ENCODE data around the gene MAP2.
A peak's percentile ranks its signal among the peaks of the same experiment; 100 is the strongest.

MAP2 gene, protein sequence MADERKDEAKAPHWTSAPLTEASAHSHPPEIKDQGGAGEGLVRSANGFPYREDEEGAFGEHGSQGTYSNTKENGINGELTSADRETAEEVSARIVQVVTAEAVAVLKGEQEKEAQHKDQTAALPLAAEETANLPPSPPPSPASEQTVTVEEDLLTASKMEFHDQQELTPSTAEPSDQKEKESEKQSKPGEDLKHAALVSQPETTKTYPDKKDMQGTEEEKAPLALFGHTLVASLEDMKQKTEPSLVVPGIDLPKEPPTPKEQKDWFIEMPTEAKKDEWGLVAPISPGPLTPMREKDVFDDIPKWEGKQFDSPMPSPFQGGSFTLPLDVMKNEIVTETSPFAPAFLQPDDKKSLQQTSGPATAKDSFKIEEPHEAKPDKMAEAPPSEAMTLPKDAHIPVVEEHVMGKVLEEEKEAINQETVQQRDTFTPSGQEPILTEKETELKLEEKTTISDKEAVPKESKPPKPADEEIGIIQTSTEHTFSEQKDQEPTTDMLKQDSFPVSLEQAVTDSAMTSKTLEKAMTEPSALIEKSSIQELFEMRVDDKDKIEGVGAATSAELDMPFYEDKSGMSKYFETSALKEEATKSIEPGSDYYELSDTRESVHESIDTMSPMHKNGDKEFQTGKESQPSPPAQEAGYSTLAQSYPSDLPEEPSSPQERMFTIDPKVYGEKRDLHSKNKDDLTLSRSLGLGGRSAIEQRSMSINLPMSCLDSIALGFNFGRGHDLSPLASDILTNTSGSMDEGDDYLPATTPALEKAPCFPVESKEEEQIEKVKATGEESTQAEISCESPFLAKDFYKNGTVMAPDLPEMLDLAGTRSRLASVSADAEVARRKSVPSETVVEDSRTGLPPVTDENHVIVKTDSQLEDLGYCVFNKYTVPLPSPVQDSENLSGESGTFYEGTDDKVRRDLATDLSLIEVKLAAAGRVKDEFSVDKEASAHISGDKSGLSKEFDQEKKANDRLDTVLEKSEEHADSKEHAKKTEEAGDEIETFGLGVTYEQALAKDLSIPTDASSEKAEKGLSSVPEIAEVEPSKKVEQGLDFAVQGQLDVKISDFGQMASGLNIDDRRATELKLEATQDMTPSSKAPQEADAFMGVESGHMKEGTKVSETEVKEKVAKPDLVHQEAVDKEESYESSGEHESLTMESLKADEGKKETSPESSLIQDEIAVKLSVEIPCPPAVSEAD (N-terminal part only)

DNA sequence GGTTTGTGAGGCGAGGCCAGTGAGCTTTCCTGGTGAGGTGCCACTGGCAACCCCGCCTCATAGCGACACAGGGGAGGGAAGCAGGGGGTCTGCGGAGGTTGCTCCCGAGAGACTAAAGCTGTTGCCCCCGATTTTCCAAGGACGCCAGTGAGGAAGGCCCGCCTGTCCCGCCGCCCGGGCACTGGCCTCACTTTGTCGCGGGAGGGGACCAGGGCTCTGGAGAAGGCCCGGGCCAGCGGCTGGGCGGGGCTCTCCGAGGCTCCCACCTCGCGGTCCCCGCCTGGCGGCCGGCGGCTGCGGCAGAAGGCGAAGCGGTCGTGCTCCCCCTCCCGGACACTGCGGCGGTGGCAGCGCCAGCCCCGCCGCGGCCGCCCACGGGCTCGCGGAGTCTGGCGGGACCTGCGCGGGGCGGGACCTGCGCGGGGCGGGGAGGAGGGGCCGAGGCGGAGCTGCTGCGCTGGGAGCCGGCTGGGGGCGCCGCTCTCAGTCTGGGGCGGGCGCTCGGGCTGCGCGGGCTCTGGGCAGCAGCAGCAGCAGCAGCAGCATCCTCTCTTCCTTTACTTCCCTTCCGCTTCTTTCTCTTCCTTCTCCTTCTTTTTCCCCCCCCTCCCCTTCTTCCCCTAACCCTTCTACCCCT lies at the start of gene MAP2:
MAP2 (plus strand) TSS at position 486 of the 637 bp plus-strand sequence. CDS start 229,124 bp downstream, outside the sequence.
- peak; percentile 78 for DNase-seq

DNA sequence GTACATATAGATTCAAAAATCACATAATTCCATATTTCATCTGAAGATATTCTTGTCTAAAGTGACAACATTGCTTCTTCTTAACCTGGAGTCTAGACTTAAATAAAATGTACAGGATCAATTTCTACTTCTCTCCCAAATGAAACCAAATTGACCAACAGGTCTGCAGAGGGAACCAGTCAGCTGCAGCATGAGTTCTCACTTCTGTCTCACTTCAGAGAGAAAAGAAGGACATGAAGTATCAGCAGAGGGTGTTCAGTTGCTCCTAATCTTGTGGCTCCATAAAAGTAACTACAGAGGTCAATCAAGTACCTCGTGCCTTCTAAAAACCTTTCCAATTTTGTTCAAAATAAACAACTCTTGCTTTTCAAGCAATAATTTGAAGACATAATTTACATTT lies 47.2 kb upstream of the MAP2 start:
- no peak for DNase-seq

DNA sequence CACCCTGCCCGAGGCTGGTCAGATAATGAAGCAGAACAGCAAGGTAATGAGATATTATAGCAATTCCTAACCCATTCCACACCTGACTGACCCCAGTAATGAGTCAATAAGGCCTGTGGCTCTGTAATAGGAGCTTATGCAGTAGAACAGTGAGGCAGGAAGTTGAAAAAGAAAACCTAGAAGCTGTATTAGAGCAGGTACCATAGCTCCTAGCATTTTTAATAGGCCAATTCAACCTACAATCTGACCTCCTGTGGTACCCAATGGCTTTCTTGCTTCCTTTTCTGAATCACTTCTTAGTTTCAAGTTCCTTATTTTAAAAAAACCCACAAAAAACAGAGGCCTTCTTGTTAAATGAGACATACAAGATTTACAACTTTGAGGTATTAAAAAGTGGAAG lies 43.6 kb upstream of the MAP2 start:
- no peak for DNase-seq

DNA sequence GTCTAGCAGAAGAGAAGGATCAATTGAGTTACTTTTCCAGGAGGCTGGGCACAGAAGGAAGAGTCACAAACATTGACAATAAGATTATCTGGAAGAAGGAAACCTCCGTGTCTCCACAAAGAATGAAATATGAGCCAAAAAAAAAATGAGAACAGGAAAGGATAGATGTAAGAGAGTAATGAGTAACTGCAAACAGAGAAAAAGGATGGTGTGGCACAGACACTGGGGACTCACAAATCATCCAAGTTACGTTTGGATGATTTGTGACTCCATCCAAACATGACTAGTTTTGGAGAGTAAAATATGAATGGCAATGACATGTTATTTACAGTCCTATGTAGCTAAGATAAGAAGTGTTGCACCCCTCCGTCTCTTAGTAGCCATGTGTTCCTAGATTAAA lies 42.8 kb upstream of the MAP2 start:
- DNase-seq, result no peak

DNA sequence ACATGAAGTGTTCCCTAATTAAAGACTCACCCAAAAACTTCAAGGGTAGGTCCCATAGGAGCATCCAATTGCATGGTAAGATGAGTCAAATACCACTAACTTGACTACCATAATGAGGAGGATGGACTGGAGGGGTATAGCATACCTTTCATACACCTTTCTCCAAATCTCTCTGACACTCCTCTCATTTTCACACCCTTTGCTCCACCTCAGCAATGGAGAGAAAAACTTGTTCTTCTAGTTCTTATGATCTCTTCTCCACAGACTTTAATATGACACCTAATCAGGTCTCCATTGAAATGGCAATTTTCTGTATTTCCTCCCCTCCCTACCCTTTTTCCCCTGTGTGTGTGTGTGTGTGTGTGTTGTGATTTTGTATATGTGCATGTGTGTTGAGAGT lies 41.1 kb upstream of the MAP2 start:
- no peak for DNase-seq

DNA sequence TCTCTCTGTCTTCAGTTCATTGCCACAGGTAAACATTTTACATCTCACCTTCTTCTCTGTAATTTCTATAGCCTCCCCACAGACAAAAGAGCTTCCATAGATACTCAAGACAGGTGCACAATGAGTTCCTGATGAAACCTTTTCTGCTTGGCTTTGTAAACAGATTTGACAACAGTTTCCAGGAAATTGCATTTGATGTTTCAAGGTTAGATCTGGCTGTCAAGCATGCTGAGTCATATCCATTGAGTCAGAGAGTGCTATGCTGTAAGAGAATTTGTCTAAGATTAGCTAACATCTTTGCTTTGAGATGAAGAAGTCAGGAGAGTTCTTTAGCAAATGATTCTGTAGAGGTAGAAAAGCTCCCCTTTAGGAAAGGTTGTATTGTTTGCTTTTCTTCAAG lies 40.6 kb upstream of the MAP2 start:
- no peak for DNase-seq

DNA sequence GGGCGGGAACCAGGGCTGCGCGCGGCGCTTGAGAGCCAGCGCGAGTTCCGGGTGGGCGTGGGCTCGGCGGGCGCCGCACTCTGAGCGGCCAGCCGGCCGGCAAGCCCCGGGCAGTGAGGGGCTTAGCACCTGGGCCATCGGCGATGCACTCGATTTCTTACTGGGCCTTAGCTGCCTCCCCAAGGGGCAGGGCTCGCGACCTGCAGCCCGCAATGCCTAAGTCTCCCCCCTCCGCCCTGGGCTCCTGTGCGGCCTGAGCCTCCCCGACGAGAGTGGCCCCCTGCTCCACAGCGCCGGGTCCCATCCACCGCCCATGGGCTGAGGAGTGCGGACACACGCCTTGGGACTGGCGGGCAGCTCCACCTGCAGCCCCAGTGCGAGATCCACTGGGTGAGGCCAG lies 36.5 kb upstream of the MAP2 start:
- DNase-seq, result no peak

DNA sequence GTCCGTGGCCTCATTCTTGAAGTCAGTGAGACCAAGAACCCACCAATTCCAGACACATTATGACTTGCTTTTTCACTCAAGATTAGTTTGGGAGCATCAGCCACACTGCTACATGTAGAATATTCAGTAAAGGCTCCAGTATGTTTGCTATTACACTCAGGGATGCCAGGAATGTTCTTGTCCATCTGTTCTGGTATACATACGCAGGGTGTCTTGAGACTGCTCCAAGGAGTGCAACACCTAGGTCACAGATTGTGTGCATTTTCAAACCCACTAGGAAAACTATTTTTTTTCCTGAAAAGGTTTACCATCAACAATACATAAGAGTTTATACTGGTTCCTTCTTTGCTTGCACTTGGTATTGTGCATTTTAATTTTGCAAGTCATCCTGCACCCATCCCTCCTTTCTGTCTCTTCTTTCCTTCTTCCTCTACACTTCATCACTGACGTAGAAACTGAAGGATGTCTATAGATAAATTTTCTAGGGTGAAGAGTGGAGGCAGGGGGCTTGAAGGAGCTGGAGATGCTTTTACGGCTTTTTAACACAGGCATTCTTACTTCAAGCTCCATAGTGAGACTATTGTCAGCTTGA lies 35.3 kb upstream of the MAP2 start:
- DNase-seq, result no peak

DNA sequence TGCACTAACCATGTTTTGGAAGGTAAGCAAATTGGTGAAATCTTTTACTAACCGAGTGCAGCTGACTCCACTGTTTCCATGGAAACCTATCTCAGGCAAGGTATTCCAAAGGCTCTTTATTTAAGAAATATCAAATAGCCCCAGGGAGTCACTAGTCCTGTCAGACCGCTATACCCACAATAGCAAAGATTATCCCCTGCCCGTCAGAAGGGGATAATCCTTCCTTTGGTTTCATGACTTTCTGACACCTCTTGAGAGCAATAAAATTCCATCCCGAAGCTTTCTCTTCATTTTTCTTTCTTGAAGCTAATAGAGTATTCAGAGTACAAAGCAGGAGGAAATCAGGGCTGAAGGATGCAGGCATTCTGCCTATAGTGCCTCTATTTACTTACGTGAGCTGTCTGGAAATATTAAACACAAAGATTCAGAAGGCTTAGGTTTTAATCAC lies 34.7 kb upstream of the MAP2 start:
- DNase-seq, result no peak

DNA sequence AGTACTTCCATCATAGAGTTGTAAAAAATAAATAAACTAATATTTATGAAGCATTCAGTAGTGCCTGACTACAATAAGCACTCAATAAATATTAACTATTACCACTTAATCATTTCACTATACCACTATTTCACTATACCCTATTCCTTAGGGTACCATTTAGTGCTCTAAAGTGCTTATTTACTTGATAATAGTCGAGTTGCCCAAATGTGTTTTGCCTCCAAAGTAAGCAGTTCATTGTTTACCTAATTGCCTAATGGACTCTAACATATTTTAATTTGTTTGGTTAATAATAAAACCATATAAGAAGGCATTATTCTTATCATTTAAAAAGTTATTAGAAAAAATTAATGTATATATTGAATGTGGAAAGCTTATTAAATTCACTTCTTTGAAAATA lies 33.0 kb upstream of the MAP2 start:
- no peak for DNase-seq

DNA sequence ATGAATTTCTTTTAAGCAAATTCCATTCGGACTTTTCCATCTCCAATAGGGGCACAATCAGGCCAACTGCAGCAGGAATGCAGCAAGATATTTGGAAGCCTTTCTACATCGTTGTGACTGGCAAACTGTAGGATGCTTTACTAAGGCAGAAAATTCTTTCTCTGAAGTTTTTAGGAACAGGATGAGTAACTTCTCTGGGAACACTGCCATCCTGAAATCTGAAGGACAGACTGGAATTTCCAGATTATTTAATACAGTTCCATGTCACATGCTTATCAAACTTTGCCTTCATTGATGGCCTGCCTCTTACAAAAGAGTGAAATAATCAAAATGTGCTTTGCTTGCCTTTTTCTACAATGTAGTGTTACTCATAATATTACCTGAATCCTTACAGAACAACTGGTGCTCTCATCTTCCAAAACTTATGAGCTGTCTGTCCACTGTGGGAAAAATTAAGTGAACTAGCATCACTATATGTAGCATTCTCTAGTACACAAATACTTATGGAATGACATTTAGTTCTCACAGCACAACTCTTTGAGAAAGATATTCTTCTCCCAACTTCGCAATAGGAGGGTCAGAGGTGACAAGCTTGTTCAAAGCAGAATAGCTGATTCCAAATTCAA lies 32.0 kb upstream of the MAP2 start:
- DNase-seq, result no peak

DNA sequence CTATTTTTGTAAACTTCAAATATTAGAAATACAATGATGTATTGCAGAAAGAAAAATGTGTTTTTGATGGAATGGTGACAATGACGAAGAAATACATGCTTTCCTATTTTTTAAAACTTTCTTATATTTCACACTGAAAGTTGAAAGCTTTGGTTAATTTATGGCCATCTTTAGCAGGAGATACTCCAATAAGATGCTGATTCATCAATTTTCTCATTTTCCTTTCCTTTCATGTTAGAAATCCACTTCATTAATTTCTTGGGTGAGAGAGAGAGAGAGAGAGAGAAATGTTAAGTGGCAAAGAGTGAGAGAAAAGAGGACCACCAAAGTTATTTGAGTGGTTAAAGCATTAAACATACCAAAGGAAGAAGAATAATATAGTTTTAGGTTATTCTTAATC lies 28.6 kb upstream of the MAP2 start:
- no peak for DNase-seq

DNA sequence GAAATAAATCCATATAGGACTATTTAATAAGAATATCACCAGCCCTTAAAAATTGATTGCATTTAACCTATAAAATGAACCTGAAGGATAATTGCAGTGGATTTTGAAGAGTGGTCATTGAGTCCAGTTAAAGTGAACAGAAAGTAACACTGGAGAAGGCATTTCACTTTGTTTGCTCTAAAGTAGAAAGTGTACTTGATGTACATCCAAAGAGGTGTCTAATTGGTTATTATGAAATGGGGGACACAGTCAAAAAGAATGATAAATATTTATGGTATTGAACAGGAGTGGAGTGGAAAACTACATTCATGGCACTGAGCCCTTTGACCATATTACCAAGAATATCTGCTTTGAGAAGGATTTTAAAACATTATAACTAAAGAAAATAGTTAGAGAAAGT lies 28.2 kb upstream of the MAP2 start:
- no peak for DNase-seq

DNA sequence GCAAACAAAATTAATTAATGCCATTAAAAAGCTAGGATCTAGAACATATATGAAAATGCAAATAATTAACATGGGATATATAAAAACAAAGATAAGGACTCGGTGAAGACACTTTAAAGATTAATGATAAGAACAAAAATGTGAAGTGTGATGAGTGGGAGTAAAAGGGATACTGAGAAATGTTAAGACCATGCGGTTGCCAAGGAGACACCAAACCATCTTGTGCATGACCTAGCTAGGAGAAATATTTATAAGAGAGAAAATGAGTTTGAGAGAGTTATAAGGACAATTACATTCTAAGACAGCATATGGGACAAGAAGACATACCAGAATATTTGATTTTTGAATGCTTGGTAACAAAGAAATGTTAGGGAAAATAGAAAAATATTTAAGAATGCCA lies 25.4 kb upstream of the MAP2 start:
- DNase-seq, result no peak

DNA sequence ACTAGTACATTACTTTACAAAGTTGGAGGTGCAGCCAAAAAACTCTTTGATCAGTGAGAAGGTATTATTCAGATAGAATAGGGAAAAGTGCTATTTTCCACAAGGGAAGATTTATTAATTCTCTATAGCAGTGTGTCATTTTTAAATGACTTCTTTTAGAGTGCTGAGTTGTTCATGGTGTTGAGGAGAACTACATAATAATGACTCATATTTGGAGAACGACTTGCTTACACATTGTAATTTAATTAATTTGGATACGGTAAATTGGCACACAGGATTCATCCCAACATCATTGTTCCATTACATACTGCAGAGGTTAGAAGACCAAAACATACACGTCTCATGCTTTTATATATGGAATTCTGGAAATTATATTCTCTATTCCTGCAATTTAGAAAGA lies 22.1 kb upstream of the MAP2 start:
- no peak for DNase-seq

DNA sequence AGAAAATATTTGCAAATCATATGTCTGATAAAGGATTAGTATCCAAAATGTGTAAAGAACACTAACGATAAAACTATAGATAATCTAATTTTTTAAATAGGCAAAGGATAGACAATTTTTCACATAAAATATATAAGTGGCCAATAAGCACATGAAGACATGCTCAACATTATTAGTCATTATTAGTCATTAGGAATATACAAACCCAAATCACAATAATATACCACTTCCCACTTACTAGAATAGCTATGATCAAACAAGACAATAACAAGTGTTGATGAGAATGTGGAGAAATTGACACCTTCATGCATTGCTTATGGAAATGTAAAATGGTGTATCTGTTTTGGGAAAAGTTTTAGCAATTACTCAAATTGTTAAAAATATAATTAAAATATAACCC lies 12.6 kb upstream of the MAP2 start:
- DNase-seq, result no peak

DNA sequence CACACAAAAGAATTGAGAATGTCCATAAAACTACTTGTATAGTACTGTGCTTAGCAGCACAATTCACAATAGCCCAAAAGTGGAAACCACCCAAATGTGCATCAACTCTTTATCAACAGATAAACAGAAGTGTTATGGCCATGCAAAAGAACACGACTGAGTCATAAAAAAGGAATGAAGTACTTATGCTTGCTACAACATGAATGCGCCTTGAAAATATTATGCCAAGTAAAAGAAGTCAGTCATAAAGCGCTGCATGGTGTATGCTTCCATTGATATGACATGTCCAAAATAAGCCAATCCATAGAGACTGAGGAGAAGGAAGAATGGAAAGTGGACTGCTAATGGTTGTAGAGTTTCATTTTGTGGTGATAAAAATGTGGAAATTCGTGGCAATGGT lies 12.1 kb upstream of the MAP2 start:
- no peak for DNase-seq

DNA sequence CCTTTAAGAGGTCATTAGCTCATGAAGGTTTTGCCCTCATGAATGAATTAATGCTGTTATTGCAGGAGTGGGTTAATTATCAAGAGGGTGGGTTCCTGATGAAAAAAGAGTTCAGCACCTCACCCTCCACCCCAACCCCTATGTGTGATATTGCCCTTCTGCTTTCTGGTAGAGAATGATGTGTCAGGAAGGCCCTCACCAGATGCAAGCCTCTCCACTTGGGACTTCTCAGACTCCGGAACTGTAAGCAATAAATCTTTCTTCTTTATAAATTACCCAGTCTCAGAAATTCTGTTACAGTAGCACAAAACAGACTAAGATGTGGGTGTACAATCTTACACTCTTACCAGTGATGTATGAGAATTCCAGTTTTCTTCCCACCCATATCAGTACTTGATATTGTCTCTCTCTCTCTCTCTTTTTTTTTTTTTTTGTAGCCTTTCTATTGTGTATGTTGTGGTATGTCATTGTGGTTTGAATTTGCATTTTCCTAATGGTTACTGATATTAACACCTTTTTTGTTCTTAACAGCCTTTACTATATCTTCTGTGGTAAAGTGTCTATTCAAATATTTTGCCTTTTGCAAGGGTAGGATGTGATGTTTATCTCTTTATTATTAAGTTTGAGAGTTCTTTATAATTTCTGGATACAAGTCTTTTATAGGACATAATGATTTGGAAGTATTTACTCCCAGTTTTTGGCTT lies 10.4 kb upstream of the MAP2 start:
- DNase-seq, result no peak

DNA sequence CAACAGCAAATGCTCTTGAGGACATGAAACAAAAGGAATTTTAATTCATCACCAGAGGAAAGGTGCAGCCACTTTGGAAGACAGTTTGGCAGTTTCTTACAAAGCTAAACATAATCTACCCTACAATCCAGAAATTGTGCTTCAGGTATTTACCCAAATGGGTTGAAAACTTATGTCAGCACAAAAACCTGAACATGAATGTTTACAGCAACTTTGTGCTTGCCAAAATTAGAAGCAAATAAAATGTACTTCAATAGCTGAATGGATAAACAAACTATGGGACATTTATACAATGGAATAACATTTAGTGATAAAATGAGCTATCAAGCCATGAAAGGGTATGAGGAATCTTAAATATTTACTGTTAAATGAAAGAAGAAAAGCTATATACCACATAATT lies 6.9 kb upstream of the MAP2 start:
- no peak for DNase-seq

DNA sequence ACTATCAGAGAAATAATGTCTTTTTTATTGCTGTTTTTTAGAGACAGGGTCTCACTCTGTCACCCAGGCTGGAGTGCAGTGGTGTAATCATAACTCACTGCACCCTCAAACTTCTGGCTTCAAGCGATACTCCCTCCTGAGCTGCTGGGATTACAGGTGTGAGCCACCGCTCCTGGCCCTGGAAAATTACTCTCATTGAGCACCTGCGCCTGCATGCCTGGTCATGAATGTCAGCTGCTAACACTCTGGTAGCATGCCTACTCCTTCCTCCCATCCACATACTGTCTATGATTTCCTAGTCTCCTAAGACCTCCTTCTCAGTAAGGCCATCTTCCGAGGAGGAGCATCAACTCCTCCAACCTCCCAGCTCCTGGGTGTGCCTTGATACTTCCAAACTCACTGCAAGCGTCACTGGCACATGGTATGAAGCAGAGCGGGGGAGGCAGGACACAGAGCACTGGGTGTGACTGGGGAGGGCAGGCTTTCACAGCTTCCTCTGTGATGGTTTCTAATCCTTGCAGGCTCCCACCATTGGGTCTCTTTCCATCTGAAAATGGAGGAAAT lies 1.6 kb upstream of the MAP2 start:
- DNase-seq, result no peak

DNA sequence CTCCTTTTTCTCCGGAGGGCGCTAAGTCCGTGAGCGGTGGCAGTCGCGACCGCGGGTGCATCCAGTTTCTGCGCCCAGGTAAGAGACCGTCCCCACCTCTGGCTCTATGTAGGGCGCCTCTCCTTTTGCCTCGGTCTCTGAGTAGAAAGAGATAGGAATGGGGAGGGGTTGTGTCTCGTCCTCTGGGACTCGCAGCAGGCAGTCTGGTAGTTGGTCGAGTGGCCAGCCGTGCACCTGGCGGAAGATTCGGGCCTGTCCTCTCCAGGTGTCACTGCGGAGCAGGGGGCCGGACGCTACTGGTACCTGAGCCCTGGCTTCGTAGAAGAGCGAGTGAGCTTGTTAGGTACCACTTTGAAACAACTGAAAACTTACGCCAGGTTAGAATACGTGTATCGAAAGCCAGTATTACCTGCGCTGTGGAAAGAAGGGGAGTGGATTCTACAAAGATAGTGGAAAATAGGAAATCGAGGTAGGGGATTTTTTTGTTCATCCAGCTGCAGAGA lies 403 bp downstream of the MAP2 start:
- DNase-seq, result peak; percentile 56
